ENCODE measurements around the gene HPSE2.
"Not testable (repeated sequence)": the region's sequence is repeated elsewhere in the genome, so short reads cannot be mapped to it uniquely, and the experiment has no call there.

HPSE2 gene

GRCh38 chr10:98556061-98556460 lies 679.6 kb downstream of the HPSE2 start:
- H3K27ac ChIP-seq = no peak overlapping the region
- no peak overlapping the region for H3K4me3 ChIP-seq (ENCODE audit: low read depth, low read length)
- DNase-seq = no peak
- H3K9me3 ChIP-seq (ENCODE audit: severe bottlenecking) = no peaks in the 10 kb centered on the region
- TF ChIP-seq CTCF (IDR thresholded peaks at IDR 0.05; ENCODE audit: low read depth, low read length) = no peak
- H3K27me3 ChIP-seq (ENCODE audit: insufficient read depth, low read depth, severe bottlenecking) = peaks cover 64% of the 10 kb centered on the region
- H3K36me3 ChIP-seq = no peaks in the 10 kb centered on the region

DNA sequence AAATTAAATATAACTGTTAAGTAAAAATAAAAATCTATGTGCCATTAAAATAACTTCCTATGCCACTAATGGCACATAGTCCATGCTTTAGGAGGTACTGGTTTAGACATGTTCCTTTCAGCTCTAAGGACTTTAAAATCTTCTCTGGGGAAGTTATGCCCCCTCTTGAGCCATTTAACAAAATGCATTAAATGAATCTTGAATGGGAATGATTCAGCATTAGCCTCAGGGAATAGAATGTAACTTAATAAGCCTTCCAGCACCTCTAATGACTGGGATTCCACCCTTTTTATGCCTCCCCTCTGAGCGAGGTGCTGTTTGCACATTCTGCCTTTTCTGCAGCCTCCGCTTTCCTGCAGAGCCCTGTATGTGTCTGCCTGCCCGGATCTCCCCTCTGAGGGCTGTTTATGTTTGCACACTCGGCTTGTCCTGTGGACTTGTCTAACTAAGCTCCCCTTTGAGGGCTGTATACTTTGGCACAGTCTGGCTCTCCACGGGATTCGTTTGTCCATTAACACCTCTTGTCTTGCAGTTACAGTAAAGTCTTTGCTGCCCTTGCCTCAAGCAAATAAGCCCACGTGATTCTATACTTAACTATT lies 680.5 kb downstream of the HPSE2 start:
- DNase-seq = no peak
- Histone ChIP-seq H3K9me3 (ENCODE audit: severe bottlenecking) (no peaks in the 10 kb centered on the region), H3K27me3 (ENCODE audit: insufficient read depth, low read depth, severe bottlenecking) (peaks cover 61% of the 10 kb centered on the region), H3K4me3 (ENCODE audit: low read depth, low read length) (no peak overlapping the region), H3K36me3 (no peaks in the 10 kb centered on the region), H3K27ac (no peak overlapping the region)
- TF ChIP-seq CTCF (IDR thresholded peaks at IDR 0.05; ENCODE audit: low read depth, low read length) = no peak

GRCh38 chr10:98541561-98541960 lies 694.1 kb downstream of the HPSE2 start:
- not testable (repeated sequence) for H3K4me3 ChIP-seq (ENCODE audit: low read depth, low read length)
- H3K27me3 ChIP-seq (ENCODE audit: insufficient read depth, low read depth, severe bottlenecking) = peaks cover 32% of the 10 kb centered on the region

GRCh38 chr10:98539578-98539977 lies 696.1 kb downstream of the HPSE2 start:
- DNase-seq = no peak
- H3K36me3 ChIP-seq = no peaks in the 10 kb centered on the region
- no peak overlapping the region for H3K27ac ChIP-seq
- no peak overlapping the region for H3K4me3 ChIP-seq (ENCODE audit: low read depth, low read length)
- no peaks in the 10 kb centered on the region for H3K9me3 ChIP-seq (ENCODE audit: severe bottlenecking)
- peaks cover 50% of the 10 kb centered on the region for H3K27me3 ChIP-seq (ENCODE audit: insufficient read depth, low read depth, severe bottlenecking)
- no peak for TF ChIP-seq CTCF (IDR thresholded peaks at IDR 0.05; ENCODE audit: low read depth, low read length)

More at GRCh38 chr10:98541561-98541960, 694.1 kb downstream of the HPSE2 start:
- not testable (repeated sequence) for DNase-seq; H3K9me3 ChIP-seq (ENCODE audit: severe bottlenecking); H3K36me3 ChIP-seq; H3K27ac ChIP-seq

GRCh38 chr10:98538472-98538871 lies 697.2 kb downstream of the HPSE2 start:
- no peaks in the 10 kb centered on the region for H3K36me3 ChIP-seq
- DNase-seq = no peak
- no peaks in the 10 kb centered on the region for H3K9me3 ChIP-seq (ENCODE audit: severe bottlenecking)
- peaks cover 61% of the 10 kb centered on the region for H3K27me3 ChIP-seq (ENCODE audit: insufficient read depth, low read depth, severe bottlenecking)
- H3K27ac ChIP-seq = no peak overlapping the region
- no peak overlapping the region for H3K4me3 ChIP-seq (ENCODE audit: low read depth, low read length)
- TF ChIP-seq CTCF (IDR thresholded peaks at IDR 0.05; ENCODE audit: low read depth, low read length) = no peak

DNA sequence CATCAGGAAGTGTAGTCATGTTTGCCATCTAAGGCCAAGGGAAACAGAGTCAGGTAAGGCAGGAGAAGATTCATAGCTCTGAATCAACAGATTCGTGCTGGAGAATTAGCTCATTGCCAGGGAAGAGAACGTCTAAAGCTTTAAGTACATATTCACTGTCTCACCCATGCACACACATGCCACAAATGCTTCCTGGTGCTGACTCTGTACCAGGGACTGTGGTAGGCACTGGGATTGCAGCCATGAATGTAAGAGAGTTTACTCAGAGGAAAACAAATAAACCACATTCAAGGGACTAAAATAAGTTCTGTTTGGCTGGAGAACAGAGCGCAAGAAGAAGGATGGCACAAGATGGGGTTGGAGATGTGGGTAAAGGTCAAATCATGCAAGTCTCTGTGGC lies 699.1 kb downstream of the HPSE2 start:
- Histone ChIP-seq H3K4me3 (ENCODE audit: low read depth, low read length) (no peak overlapping the region), H3K36me3 (no peaks in the 10 kb centered on the region), H3K9me3 (ENCODE audit: severe bottlenecking) (no peaks in the 10 kb centered on the region), H3K27ac (no peak overlapping the region), H3K27me3 (ENCODE audit: insufficient read depth, low read depth, severe bottlenecking) (peaks cover 76% of the 10 kb centered on the region)
- TF ChIP-seq CTCF (IDR thresholded peaks at IDR 0.05; ENCODE audit: low read depth, low read length) = no peak
- DNase-seq = no peak

Measured in WERI-Rb-1 (cell line).